HG03097 (cell line): Measurements from ENCODE around the gene C10orf71.

Experiments used
- ATAC-seq: cut with Tn5 transposase; IDR thresholded peaks from one replicate; pipeline ENCODE4 v1.9.1; 2021; ENCODE audit not compliant: unreplicated experiment, low FRiP score

C10orf71 gene

DNA sequence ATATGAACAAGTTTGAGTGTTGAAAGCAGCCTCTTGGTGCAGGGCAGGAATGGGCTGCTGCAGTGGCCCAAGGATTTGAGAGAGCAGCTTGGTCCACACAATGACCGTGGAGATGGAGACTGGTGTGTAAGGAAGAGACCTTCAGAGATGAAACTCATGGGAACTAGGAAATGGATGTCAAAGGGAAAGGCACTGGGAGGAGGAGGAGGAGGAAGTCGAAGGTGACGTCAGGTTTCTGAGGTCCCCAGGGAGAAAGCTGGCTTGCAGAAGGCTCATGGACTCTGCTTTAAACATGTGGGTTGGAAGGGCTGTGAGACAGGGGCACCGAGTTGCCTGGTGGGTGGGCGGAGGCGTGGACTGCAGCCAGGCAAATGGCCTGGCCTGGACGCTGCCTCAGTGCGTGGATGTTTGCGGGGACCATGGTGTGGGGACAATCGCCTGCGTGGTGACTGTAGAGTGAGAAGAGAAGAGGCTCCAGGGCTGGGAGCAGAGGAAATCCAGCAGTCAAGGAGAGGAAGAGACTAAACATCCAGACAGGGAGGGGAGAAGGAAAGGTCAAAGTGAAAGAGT, 14.6 kb downstream of the C10orf71 start:
- ATAC-seq, result no peak

DNA sequence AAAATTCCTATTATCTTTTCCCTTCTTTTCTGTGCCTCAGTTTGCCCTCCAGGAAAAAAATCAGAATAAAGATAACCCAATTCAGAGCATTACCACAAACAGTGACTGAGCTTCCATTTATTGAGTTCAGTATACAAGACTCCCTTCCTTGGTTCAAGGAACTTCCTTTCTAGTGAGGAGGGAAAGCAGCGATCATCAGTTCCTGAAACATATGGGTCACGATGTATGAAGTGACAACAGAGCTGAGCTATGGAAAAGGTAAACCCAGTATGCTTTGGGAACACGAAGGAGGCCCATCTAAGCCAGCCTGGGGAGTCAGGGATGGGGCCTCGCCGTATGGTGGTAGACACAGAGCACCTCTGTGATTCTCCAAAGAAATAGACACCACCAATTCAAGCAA, 15.8 kb downstream of the C10orf71 start:
- no peak for ATAC-seq

- ATAC-seq, result no peak
Observed at GRCh38 chr10:49318028-49318427, 19.1 kb downstream of the C10orf71 start.

DNA sequence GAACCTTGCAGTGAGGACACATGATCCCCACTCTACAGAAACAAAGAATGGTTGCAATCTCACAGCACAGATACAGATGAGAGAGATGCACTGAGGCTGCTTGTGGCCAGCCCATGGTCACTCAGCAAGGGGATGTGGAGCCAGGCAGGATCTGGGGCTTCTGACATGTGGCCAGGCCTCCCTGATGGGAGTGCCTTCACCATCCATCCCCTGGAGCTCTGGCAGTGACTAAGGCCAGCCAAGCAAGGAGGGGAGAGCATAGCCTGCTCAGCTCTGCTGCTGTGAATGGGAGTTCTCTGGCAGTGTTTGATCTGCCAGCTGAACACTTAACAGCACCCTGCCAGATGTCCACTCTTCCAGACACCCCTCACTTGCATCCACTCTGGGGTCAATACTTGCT, 19.8 kb downstream of the C10orf71 start:
- no peak for ATAC-seq

GRCh38 chr10:49319206-49319605, 20.2 kb downstream of the C10orf71 start:
- no peak for ATAC-seq

- no peak for ATAC-seq
Observed at GRCh38 chr10:49320191-49320590, 21.2 kb downstream of the C10orf71 start.

DNA sequence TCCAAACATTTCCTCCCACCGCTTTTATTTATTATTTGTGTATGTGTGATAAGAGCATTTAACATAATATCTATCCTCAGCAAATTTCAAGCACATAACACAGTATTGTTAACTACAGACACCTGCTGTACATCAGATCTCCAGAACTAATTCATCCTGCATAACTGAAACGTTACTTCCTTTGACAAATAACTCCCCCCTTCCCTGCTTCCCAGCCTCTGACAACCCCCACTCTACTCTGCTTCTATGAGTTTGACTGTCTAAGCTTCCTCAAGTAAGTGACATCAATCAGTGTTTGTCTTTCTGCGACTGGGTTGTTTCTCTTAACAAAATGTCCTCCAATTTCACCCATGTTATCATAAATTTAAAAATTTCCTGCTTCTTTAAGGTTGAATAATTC, 22.1 kb downstream of the C10orf71 start:
- ATAC-seq, result no peak

DNA sequence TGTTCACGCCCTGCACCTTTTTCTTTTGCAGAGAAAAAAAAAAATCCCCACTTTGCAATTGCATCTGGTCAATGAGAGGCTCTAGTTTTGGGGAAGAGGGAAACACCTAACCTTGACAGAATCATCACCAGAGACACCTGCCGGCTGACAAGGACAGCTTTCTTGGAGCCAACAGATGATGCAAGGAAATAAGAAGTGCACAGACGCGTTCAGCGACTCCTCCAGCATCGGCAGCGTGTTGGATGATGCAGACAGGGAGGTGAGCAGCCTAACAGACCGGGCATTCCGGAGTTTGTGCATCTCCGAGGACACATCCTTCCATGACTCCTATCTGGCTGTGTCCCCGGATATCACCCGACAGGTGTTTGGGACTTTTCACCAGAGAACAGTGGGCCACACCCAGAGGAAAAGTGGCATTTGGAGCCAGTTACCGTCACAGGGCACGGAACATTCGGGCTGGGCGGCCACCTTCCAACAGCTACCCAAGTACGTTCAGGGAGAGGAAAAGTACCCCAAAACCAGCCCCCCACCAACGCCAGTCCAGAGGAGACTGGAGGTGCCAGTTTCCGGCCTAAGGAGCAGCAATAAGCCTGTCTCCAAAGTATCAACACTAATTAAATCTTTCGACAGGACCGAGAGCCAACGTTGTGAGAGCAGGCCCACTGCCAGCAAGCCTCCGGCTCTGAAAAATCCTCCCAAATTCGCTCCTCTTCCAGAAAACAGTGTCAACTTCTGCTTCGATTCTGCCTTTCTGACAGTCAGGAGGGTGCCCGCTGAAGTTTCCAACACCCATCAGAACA, 23.6 kb downstream of the C10orf71 start:
- no peak for ATAC-seq

DNA sequence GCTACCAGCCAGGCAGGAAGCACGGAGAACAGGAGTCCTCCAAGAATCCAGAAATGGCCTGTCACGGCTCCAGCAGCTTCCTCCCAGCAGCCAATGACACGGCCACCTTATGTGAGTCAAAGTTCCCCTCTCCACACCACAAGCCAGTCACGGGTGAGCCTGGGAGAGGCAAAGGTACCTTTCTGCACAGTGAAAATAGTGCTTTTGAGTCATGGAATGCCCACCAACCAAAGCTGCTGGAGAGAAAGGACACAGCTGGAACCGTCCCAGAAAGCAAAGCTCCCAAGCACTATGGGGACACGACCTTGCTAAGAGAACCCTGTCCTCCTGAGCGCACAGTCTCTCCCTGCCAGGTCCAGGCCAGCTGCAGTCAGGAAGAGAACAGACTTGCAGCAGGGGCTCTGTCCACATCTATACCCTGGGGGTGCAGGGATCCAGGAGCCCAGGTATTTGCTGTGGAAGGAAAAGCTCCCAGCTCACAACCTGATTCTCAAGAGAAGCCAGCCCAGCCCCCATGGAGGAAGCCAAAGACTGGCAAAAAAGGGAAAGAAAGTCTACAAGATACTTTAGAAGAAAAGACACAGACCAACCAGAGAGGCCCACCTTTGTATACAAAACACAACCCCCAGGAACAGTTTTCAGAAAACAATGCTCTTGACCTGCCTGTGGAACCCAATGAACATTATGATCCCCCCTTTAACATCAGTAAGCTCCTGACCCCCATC, 24.4 kb downstream of the C10orf71 start:
- no peak for ATAC-seq

DNA sequence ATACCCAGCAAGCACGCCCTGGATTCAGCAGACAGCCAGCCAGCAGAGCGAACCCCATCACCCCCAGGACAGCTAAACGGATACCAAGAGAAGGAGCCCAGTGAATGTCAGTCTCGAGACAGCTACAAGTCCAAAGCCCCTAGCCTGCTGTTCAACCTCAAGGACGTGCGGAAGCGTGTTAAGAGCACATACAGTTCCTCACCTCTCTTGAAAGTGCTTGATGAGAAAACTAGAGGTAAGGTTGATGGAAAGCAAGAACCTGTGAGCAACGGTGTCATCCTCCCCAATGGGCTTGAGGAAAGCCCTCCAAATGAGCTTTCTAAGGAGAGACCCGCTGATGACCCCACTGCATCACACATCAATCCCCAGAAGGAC, 24.9 kb downstream of the C10orf71 start:
- ATAC-seq, result no peak

- ATAC-seq, result no peak
Observed at GRCh38 chr10:49324711-49325110, 25.7 kb downstream of the C10orf71 start.

DNA sequence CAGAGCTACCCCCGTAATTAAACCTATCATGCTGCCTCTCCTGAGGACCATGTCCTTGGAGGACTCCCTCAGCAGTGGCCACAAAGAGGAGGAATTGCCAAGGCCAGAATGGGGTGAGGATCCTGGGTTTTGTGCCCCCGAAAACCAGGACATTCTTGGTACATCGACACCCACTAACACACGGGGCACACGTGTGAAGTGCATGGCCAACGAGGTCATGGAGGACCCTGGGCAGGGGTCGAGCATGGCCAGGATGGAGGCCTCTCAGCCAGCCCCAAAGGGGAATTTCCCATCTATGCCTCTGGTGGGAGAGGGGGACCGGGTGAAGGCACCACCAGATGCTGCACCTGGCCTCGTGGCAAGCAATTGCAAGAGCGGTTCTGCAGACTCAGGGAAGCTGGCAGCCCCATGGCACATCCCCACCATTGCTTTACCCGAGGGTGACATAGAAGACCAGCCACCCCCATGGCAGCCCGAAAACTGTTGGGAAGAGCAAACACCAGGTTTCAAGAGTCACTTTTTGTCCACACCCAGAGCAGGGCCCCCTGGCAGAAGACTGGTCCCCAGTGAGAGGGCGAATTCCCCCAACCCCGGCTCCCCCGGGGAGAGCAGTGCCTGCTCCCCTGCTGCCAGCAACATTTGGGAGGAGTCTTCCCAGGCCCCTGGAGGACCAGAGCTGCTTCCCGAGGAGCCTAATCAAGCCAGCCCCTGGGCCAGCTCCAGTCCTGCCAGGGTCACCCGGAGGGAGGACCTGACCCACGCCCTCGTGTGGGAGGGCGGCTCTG, 26.4 kb downstream of the C10orf71 start:
- no peak for ATAC-seq

- ATAC-seq, result no peak
Observed at GRCh38 chr10:49325916-49326783, 27.2 kb downstream of the C10orf71 start.

DNA sequence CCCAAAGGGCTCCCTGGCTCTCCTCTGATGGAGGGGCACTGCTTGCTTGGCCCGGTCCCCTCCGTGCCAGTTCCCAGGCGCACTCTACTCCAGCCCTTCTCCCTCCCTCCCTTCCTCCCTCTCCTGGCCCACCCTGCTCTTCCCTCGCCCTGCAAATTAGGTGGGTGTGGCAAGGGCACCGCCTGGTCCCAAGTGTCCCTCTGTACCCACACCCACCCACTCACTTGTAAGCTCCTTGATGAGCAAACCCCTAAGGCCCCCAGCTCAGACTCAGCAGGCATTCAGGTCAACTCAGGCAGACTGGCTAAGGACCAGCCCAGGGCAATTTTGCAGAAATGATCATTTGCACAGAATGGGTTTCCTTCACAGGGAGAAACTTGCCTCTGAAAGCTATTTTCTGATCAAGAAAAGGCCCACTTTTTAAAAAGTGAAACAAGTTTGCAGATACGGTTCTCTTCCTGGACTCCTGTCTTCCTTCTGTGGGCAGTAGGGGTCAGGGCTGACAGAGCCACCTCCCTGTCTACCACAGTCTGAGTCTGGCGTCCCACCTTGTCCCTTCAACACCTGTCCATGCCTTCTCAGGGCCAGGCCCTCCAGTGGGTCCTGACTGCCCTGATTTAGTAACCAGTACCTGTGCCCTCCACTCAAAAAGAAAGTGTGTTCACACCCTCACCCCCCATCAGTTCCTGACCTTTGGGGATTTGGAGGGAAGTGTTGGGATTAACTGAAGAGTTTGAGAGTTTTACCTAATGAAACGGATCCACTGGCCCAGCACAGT, 28.3 kb downstream of the C10orf71 start:
- ATAC-seq, result no peak

DNA sequence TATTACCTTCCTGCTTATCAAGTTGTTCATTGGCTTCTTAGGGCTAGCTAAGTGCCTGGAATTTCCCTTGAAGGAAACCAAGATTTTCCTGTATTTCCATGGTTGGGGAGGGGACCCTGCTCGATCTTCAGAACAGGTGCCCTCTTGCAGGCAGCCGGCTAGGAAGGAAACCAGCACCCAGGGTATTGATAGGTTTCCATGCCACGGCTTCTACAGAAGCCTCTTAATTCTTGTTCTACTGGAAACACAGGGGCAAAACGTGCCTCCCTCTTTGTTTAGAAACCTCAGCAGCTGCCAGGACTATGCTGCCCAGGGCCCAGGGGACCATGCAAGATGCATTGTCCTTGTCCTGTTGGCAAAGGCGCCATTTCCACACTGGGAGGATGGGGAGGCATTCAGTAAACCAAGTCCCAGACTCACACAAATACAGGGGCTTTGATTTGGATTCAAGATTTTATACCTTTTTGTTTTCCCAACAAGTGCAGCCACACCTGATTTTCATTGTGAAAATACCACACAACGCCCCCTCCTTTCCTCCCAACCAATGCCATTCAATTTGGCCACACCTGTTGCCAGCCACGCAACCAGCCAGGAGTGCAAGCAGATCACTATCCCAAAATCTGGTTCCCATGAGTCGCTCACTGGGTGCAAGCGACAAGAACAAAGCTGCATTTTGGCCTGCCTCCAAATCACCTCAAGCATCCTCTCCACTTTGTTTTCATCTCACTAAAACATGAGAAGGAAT, 29.6 kb downstream of the C10orf71 start:
- no peak for ATAC-seq

DNA sequence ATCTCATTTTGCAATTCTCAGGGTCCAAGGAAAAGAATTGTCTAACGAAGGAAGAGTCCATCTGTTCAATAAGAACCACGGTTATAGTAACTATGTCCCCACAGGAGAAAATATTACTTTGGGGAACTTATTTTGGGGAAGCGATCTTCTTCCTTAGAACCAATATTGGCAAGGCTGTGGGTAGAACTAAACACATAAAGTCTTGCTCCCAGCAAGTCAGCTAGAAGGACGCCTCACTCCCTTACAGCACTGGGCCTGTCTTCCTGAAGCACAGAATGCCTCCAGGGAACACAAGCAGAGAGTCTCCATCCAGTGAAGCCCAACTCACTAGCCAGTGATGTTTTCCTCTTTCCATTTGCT, 30.2 kb downstream of the C10orf71 start:
- no peak for ATAC-seq

DNA sequence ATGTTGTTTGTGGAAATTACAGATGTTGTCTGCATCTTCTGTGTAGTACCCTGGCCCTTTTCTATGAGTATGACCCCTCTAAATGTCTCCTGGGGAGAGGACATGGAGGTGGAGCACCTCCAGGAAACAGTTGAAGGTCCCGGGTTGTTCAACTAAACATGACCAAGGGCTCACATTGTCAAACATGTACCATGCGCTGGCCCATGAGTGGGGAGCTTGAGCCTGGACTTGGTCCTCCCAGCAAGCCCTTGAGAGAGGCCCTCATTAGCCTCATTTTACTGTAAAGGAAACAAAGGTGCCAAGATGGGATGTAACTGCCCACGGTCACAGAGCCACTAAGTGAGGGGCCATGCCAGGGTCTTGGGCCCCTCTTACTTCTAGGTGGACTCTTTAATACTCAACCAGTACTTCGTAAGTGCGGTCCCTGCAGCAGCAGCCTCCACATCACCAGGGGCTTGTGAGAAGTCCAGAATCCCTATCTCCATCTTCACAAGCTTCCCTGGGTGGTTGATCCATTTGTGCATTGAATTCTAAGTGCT, 31.2 kb downstream of the C10orf71 start:
- ATAC-seq, result no peak

GRCh38 chr10:49331431-49331830, 32.5 kb downstream of the C10orf71 start:
- no peak for ATAC-seq
